CD4-positive, alpha-beta T cell treated with Interleukin-15 for 1 hour (primary cell): Measurements from ENCODE around the gene PRPH2.
"Not testable (repeated sequence)": the region's sequence is repeated elsewhere in the genome, so short reads cannot be mapped to it uniquely, and the experiment has no call there.

Experiments
- DNase-seq: peaks from one replicate; pipeline ENCODE4 v3.0.0-alpha.2; 2020

Gene PRPH2

DNA sequence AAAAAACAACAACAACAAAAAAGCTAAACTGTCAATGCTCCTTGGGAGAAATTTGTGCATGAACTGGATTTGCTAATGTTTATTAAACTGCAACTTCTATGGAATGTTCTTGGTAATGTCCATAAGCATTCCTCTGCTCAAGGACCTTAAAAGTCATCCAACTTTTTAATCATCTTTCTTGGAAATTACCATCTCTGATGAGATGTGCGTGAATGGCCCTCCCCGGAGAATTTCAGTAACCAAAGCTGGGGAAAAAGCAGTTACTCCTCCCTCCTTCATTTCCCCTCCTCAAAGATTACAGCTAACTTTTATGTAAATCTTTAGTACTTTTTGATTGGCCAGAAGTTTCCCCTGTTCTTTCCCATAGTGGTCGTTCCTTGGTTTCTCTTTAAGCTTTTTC is 18.3 kb upstream of the PRPH2 start:
- no peak for DNase-seq

DNA sequence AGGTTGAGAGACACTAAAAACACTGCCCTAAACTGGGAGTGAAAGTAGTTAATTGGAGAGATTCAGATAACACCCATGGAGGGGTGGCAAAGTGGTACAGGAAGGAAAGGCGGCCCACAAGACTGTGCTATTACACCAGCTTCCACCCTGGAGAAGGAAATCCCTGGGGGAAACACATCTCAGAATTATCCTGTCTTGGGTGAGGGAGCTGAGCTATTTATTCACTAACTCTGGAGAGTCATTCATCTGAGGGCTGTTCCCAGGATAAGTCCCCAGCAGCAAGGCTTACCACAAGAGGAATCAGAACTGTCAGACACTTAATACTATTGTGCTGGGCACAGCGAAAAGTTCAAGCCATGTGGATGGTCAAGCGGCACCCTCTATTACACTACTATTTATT is 13.6 kb upstream of the PRPH2 start:
- DNase-seq, result no peak

DNA sequence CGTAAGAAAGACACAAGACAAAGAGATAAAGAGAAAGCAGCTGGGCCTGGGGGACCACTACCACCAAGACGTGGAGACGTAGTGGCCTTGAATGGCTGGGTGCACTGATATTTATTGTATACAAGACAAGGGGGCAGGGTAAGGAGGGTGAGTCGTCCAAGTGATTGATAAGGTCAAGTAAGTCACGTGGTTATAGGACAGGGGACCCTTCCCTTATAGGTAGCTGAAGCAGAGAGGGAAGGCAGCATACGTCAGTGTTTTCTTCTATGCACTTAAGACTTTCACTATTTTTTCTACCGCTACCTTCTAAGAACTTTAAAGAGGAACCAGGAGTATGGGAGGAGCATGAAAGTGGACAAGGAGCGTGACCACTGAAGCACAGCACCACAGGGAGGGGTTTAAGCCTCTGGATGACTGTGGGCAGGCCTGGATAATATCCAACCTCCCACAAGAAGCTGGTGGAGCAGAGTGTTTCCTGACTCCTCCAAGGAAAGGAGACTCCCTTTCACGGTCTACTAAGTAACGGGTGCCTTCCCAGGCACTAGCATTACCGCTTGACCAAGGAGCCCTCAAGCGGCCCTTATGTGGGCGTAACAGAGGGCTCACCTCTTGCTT is 11.6 kb upstream of the PRPH2 start:
- DNase-seq, result not testable (repeated sequence)

DNA sequence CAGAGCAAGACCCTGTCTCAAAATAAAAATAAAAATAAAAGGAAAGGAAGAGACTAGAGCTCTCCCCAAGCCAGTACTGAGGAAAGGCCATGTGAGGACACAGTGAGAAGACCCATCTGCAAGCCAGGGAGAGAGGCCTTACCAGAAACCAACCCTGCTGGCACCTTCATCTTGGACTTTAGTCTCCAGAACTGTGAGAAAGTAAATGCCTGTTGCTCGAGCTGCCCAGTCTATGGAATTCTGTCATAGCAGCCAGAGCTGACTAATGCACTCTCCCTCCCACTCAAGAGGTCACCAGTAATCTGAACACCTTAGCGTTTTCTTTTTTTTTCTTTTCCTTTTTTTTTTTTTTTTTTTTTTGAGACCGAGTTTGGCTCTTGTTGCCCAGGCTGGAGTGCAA is 7.3 kb upstream of the PRPH2 start:
- DNase-seq, result no peak

DNA sequence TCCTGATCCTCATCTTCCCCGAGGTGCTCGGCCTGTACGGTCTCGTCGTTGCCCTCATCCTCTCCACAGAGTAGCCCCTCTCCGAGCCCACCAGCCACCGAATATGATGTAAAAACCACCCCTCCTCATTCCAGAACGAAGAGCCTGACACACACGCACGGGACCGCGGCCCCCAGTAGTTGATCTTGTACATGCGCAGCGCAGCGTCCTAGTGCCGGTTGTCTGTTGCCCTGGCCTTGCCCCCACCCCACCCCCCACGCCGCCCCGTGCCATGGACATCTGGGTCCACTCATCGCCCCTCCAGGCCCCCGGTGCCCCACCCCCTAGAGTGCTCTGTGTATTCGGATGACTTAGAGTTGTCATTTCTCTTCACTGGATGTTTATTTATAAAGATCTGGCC is 5.2 kb upstream of the PRPH2 start:
- DNase-seq, result no peak

DNA sequence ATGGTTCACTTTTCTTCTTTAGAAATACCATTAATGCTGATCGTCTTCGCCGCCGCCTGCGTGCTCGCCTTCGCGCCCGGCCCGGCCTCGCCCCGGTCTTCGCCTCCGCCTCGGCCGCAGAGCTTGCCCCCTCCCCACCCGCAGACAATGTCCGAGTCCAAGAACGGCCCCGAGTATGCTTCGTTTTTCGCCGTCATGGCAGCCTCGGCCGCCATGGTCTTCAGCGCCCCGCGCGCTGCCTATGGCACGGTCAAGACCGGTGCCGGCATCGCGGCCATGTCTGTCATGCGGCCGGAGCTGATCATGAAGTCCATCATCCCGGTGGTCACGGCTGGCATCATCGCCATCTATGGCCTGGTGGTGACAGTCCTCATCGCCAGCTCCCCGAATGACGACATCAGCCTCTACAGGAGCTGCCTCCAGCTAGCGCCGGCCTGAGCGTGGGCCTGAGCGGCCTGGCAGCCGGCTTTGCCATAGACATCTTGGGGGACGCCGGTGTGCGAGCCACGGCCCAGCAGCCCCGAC is 4.8 kb upstream of the PRPH2 start:
- no peak for DNase-seq

DNA sequence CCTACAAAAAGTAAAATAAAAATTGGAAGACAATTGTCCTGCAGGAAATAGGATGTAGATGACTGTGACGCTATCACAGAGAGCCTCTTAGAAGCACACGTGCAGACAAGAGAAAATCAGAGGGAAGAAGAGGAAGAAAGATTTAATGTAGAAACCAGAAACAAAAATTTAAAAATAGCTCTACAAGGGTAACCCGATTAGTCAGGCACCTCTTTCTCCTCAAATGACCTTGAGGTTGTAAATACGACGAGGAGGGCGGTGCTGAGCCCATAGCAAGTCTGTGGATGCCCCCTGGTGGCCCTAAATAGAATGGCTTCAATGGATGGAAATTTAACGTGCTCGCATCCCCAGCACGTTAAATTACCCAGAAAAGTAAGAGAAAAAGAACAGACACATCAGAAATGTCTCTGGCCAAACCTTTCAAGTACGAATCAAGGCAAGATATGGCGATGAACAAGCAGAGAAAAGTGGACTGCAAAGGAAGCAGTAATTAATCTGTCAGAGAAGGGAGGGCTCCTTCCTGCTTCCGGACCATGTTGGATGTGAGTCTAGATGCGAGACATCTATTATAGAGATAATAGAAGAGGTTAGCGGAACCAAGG is 4.2 kb upstream of the PRPH2 start:
- peak; percentile 85 for DNase-seq

DNA sequence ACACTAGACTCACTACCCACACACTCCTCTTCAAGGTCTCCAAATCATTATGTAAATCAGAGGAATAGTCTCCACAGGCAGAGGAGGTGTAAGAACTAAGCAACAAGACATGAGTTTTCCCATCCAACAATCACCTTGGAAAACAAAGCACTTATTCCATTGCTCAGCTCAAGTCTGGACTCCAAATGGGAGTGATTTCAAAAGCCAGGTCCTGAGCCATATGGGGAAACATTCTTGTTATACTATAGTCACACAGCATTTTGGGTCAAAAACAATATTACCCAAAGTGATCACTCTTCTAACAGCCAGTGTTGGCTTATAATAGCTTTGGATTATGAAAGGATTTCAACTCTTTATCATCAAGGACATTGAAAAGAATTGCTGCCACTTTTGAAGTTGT is 3.6 kb upstream of the PRPH2 start:
- no peak for DNase-seq

DNA sequence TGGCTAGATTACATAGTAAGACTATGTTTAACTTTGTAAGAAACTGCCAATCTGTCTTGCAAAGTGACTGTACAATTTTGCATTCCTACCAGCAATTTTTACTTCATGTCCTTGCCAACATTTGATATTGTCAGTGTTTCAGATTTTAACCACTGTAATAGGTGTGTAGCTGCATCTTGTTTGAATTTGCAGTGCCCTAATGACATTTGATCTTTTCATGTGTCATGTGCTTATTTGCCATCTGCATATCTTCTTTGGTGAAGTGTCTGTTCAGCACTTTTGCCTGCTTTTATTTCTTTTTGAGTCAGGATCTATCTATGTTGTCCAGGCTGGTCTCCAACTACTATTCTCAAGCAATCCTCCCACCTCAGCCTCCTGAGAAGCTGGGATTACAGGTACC is 2.4 kb upstream of the PRPH2 start:
- DNase-seq, result no peak

DNA sequence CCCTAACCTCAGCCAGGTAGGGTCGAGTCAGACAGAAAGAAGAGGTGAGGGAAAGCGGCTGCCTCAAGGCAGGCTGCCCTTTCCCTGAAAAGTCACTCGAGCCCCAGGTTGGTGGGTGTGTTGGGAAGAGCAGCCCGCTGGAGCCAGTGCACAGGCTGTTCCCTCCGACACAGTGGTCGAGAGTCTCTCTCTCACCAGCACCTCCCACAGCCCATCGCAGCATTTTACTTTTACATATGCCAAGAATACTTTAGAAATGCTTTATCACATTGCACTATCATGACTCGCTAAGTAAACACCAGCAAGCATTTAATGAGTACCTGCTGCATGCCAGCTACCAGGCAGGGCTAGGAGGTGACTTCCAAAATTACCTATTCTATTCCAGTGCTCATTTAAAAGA is 1.7 kb downstream of the PRPH2 start:
- no peak for DNase-seq

DNA sequence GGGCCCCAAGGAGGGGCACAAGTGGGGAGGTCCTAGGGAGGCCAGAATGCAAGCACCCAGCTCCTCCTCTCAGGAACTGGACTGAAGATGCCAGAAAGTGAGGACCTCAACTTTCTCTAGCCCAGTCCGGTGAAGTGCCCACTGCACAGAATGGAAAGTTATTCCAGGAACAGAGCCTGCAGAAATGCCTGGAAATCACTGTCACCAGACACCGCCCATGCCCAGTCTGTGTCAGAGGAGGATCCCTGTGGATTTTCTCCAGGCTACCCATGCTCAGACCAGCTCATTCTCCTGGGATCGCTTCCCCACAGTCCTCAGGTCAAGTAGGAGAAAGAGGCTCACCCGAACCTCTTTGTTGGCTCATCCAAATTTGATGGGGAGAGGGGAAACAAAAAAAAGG is 6.5 kb downstream of the PRPH2 start:
- no peak for DNase-seq

DNA sequence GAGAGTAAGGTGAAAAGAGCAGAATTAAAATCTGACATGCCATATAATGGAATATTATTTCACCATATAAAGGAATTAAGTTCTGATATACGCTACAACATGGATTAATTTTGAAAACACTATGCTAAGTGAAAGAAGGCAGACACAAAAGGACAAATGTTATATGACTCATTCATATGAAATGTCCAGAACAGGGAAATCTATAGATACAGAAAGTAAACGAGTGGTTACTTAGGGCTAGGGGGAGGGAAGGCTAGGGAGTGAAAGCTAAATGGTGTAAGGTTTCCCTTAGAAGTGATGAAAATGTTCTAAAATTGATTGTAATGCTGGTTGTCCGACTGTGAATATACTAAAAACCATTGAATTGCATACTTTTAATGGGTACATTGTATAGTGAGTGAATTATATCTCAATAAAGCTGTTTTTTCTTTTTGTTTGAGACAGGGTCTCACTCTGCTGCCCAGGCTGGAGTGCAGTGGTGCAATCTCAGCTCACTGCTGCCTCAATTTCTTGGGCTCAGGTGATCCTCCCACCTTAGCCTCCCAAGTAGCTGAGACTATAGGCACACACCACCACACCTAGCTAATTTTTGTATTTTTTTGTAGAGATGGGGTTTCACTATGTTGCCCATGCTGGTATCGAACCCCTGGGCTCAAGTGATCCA is 8.2 kb downstream of the PRPH2 start:
- no peak for DNase-seq

DNA sequence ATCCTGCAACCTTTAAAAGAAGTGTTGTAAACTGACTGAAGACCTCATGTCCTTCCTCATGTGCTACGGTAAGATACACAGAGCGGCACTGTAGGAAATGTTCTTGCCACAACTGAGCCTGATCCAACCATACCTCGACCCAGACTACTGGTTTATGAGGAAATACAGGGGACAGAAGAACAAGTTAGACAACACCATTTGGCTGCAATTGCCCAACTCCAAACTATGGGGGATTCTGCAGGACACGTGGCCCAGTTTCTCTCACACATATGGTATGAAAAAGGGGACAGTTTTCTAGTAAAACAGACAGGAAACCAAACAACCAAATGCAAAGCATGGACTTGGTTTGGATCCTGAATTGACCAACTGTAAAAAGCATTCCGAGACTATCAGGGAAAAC is 10.5 kb downstream of the PRPH2 start:
- DNase-seq, result no peak

DNA sequence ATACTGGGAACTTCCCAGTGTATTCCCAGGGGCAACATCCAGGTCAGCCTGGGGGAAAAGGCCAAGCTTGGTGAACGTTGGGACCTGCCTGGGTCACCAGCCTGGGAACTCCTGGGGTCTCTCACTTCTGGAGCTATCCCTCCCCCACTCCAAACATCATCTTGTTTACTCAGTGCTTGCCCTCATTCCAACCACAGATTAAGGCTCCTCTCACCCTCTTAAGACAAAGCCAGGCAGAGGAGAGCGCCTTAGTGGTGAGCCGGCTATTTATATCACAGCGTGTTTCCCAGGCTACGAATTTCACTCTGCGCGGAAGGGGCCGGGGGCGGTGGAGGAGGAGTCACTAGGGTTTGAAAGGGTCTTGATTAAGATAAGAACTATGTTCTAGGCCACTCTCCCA is 12.1 kb downstream of the PRPH2 start:
- DNase-seq, result no peak

DNA sequence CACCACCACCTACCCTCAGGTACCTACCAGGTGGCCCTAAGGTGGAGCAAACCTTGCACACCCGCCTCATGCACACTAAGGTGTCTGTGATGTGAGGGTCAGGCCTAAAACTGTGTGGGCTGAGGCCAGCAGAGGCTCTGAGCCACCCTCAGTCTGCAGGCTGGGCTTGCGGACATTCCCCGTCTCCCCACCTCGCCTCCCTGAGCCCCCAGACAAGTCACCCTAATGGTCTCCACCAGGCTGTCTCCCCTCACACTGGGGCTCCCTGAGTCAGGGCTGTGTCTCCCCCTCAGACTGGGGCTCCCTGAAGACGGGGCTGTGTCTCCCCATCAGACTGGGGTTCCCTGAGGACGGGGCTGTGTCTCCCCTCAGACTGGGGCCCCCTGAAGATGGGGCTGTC is 12.5 kb downstream of the PRPH2 start:
- DNase-seq, result no peak

DNA sequence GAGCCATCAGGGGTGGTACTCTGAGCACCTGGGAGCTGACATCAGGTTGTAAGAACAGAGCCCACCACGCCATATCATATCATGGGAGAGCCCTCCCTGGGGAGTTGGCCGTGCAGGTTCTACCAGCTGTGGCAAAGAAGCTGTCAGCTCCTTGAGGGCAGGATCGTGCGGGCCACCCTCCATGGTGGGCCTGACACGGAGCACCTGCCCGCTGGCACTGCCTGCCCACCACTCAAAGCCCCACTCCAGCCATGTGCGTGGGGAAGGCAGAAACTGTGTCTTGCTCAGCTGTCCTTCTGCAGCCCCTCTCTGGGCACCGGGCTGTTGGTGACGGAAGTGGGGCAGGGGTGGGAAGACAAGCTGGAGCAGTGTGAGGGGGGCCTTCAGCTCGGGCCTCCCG is 14.3 kb downstream of the PRPH2 start:
- DNase-seq, result no peak

DNA sequence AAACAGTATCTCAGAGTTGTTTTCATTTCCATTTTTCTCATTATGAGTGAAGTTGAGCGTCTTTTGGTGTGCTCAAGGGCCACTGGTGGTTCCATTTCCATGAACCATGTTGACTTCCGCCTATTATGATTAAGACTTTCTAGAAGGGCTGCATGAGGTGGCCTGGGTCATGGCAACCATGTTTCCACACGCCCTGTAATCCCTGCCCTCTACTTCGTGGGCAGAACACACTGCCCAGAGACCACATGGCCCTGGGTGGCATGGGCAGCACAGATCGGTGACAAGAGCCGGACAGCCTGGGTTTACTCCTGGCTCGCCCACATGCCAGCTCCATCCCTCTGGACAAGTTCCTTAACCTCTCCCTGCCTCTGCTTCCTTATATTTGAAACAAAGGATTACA is 14.8 kb downstream of the PRPH2 start:
- no peak for DNase-seq

DNA sequence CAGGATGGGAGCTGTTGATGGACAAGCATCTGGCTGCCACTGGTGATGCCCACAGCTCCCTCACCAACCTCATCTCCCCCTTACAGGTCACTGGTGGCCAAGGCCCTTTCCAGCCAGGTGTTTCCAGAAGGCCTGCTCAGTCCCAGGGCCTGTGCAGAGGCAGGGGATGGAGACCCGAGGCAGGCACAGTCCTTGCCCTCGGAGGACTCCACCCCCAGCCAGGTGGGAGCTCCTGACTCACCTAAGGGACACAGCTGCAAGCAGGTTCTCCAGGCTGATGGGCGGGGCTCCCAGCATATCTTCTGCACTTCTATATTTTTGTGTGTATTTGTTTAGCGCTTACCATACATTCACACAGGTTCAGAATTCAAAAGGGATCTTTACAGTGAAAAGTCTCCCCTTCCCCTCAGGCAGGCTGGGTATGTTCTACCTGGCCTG is 17.4 kb downstream of the PRPH2 start:
- DNase-seq, result no peak

DNA sequence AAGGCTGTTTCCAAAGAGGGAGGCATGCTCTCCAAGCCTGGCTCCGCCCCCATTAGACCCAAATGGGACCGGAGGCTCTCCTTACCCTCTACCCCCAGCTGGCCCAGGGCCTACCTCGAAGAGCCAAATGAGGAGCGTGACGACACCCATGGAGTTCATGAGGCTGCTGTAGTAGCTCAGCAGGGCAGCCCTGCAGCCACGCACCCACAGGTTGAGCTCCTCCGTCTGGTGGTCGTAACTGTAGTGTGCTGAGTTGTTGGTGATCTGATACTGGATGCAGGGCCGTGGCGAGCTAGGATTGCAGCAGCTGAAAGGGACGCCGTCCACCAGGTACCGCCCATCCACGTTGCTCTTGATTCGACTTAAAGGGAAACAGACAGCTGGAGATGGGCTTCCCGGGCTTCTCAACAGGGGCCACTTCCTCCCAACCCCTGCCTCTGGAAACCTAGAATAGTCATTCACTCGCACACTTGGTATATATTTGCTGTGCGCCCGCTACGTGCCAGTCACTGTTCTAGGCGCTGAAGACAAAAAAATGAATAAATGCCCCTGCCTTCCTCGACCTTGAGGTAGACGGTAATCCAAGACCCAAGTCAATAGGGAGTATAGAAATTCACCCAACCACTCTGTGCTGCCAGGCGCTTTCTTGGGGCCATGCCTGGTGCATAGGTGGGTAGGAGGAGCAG is 18.0 kb downstream of the PRPH2 start:
- no peak for DNase-seq

DNA sequence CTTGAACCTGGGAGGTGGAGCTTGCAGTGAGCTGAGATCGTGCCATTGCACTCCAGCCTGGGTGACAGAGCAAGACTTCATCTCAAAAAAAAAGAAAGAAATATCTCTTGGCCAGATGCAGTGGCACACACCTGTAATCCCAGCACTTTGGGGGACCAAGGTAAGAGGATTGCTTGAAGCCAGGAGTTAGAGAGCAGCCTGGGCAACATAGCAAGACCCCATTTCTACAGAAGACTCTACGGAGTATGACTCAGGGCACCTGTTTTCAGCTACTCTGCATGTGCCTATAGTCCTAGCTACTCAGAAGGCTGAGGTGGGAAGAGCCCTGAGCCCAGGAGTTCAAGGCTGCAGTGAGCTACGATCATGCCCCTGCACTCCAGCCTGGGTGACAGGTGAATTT is 19.6 kb downstream of the PRPH2 start:
- not testable (repeated sequence) for DNase-seq

DNA sequence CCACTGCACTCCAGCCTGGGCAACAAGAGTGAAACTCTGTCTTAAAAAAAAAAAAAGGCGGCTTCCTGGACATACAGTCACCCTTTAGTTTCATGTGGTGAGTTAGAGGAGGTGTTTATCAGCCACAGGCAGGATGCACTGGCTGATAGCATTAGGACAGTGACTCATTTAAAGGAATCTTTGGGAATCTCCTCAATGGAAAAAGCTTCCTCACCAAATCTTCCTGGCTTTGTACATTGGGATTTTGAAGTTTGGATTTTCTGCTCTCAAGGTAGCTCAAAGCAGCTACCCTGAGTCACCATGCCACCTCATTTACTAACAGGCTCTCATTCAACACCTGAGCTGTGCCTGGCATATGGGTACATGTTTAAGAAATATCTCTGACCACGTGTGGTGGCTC is 20.2 kb downstream of the PRPH2 start:
- no peak for DNase-seq

DNA sequence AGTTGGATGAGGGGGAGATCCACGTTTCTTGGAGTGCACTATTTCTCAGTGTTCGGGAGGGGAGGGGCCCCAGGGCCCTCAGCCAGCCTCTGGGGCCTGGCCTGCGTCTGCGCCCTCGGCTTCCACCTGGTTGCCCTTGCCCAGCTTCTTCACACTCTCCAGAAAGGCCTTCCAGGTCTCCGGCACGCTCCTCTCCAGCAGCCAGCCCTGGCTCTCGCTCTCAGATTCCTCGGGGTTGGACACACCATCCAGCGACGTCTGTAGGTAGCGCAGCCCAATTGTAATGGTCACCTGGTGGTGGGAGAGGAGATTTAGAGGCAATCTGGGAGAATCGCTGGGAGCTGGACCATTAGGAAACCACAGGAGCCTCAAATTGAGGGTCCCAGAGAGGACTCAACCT is 24.2 kb downstream of the PRPH2 start:
- no peak for DNase-seq

DNA sequence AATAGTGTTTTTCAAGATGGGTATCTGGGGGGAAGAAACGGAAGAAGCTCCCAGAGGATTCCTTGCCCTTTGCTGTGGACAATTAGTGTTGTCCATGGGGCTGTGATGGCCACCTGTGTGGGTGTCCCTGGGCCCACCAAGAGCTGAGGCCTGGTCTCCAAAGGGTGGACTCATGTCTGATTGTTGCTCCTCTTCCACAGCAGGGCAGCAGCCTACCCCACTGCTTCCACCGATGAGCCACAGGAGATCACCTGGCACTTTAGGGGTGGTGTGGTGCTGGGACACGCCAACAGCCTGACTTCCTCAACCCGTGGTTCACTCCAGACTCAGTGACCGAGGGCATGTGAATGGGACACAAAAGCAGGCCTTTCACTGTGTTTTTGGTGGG is 25.1 kb downstream of the PRPH2 start:
- DNase-seq, result no peak
